ENCODE measurements around the gene BIRC2.

The BIRC2 gene

DNA sequence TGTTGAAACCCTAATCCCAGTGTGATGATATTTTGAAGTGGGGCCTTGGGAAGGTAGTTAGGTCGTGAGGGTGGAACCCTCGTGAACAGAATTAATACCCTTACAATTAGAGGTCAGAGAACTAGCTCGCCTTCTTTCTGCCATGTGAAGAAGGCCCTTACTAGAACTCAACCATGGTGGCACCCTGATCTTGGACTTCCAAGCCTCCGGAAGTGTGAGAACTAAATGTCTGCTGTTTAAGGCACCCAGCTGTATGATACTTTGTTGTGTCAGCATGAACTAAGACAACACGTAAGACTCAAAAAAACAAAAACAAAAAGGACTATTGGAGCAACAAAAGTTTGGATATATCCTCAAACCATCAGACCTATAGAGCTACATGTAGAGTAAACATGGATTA is 53.6 kb downstream of the BIRC2 start:
- DNase-seq (ENCODE audit: low read depth in 3 of 3): no peak

DNA sequence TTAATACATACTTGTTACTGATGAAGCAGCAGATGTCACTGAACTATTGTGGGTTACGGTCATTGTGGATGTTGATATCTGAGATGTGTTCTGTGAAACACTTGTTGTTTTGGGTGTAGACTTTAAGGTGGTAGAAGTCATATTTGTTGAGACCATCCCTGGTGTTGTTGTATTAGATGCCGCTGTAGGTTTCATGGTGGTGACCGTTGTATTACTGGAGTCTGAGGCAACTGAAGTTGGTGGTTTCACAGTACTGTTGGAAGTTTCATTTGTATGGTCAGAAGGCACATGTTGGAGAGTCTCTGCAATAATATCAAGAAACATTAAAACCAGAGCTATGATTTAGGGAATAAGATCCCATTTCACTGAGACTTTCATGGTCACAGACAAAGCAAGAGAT is 54.9 kb downstream of the BIRC2 start:
- DNase-seq (ENCODE audit: low read depth in 3 of 3): no peak

DNA sequence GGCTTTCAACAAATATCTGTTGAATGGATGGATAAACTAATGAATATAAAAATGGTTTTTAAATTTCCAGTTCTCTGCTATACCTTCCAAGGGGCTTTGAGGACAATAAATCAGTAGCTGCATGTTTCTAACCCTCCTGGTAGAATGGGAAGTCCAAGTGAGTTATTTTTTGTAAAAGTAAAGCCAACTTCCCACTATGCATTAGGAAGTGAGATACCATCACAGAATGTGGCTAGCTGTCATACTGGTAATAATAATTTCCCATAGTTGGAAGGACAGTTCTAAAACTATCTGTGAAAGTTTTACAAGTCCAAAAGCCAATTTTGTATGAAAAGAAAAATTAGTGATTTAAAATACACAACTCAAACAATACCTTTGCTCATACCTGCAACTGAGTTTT is 55.5 kb downstream of the BIRC2 start:
- no peak for DNase-seq (ENCODE audit: low read depth in 3 of 3)

DNA sequence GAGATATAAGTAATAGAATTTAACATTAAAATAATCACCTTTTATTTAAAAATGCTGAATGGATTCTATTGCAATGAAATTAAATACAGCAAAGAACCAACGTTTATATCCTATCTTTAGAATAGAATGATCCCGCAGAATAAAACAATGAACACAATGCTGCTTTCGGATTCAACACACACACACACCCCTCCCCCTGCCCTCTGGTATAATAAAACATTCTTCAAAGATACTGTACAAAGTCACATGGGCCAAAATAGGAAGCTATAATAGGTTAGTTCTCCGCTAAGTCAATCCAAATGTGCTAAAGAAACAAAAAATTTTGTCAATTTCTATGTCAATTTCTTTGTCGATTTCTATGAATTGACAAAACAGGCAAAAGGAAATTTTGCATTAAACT is 58.5 kb downstream of the BIRC2 start:
- no peak for DNase-seq (ENCODE audit: low read depth in 3 of 3)

DNA sequence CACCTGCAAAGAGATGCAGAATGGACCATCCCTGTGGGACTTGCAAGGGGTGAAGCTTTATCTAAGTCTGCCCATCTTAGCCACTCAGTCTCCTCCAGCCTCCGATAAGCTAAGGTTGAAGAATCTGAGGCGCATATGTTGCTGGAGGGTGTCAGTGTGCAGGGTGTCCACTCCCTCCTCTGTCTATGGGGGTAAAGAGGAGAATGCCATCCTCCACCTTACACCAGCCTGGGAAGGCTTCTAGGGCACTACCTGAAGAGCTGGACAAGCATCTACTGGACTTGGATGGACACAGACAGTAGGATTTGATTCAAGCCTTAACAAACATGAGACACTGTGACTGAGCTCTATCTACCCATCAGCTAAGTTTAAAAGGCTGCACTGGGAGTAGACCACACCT is 59.1 kb downstream of the BIRC2 start:
- no peak for DNase-seq (ENCODE audit: low read depth in 3 of 3)

DNA sequence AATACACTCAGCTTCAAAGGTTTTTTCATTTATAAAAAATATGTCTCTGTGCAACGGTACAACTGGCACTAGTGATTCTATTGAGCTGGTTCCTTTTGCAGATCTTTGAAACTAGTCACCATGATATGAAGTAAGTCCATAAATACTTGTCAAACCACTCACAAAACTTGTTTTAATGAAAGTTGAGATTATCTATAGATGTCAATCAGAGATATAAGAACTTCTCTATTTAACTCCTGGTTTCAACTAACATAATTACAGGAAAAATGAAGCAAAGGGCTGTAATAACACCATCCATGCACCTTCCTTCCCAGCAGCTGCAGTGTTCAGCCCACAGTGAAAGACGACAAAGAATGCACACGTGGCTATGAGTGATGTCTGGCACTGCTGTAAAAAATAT is 60.9 kb downstream of the BIRC2 start:
- DNase-seq (ENCODE audit: low read depth in 3 of 3): no peak

DNA sequence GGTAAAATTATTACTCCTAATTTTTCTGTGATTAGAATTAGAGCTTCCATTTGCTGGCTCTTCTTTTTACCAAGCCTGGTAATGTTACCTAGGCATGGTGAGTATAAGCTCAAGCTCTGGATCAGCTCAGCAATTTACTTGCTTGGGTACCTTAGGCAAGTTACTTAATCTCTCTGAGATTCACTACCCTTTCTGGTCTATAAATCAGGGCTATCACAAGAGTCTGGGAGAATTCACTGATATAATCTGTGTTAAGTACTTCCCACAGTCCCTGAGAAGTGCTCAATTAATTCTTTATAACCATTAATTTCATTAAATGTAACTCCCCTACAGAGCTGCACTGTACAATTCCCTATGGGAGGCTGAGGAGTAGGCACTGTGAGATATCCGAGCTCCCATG is 61.3 kb downstream of the BIRC2 start:
- no peak for DNase-seq (ENCODE audit: low read depth in 3 of 3)

DNA sequence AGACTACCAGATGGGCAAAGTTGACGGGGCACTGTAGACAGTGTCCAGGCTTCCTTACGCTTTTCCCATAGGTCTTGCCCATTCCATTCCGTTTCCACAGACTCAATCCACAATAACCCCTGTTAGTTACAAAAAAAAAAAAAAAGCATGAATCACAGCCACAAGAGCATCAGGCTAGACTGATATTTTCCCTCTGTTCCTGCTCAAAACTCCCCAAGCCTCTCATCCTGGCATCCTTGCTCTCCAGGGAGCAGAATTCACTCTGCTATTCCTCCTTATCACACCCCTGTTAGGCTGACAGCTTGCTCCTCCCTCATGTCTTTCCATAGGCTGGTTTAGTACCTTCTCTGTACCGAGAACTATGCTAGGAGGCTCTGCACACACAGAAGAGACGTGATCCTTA is 63.4 kb downstream of the BIRC2 start:
- DNase-seq (ENCODE audit: low read depth in 3 of 3): no peak

DNA sequence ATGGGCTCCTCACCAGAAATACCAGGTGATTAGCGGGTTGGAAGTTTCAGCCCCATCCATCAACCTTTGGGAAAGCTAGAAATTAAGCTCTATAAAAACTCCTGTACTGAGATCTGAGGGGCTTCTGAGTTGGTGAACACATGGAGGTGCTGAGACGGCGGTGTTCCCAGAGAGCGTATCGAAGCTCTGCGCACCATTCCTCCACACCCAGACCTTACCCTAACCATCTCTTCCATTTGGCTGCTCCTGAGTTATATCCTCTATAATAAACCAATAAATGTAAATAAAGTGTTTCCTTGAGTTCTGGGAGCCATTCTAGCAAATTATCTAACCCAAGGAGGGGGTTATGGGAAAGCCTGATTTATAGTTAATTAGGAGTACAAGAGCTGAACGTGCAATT is 64.1 kb downstream of the BIRC2 start:
- DNase-seq (ENCODE audit: low read depth in 3 of 3): no peak

DNA sequence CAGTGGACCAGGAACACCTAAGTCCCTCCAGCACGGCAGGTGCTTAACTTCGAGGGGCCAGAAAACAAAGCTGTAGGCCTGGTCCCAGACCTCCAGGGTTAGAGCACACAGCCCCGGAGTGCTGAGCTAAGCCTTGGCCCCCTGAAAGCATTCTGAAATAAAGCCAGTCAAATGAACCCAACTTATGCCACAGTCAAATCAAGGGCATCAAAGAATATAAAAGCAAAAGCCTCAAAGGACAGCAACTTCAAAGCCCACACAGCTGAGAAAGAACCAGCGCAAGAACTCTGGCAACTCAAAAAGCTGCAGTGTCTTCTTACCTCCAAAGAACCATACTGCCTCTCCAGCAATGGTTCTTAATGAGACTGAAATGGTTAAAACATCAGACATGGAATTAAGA is 66.5 kb downstream of the BIRC2 start:
- DNase-seq (ENCODE audit: low read depth in 3 of 3): no peak

DNA sequence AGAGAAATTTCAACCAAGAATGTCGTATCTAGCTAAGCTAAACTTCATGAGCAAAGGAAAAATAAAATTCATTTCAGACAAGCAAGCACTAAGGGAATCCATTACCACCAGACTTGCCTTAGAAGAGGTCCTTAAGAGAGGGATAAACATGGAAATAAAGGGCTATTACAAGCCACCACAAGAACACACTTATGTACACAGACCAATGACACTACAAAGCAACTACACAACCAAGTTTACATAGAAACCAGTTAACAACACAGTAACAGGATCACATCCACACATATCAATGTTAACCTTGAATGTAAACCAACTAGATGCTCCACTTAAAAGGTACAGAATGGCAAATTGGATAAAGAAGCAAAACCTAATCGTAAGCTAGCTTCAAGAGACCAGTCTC is 67.5 kb downstream of the BIRC2 start:
- no peak for DNase-seq (ENCODE audit: low read depth in 3 of 3)

DNA sequence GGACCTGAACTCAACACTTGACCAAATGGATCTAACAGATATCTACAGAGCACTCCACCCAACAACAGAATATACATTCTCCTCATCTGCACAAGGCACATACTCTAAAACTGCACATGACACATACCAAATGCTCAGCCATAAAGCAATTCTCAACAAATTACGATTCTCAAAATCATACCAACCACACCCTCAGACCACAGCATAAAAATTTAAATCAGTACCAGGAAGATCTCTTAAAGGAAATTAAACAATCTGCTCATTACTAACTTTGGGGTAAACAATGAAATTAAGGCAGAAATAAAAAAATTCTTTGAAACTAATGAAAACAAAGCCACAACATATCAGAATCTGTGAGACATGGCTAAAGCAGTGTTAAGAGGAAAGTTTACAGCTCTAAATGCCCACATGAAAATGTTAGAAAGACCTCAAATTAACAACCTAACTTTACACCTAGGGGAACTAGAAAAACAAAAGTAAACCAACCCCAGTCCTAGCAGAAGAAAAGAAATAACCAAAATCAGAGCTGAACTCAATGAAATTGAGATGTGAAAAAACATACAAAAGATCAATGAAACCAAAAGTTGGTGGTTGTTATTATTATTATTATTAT is 68.4 kb downstream of the BIRC2 start:
- DNase-seq (ENCODE audit: low read depth in 3 of 3): no peak

DNA sequence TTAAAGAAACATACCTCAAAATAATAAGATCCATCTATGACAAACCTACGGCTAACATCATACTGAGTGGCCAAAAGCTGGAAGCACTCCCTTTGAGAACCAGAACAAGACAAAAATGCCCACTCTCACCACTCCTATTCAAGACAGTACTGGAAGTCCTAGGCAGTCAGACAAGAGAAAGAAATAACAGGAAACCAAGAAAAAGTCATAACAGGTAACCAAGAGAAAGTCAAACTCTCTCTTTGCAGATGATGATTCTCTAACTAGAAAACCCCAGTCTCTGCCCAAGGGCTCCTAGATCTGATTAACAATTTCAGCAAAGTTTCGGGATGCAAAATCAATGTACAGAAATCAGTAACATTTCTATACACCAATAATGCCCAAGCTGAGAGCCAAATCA is 70.0 kb downstream of the BIRC2 start:
- no peak for DNase-seq (ENCODE audit: low read depth in 3 of 3)

DNA sequence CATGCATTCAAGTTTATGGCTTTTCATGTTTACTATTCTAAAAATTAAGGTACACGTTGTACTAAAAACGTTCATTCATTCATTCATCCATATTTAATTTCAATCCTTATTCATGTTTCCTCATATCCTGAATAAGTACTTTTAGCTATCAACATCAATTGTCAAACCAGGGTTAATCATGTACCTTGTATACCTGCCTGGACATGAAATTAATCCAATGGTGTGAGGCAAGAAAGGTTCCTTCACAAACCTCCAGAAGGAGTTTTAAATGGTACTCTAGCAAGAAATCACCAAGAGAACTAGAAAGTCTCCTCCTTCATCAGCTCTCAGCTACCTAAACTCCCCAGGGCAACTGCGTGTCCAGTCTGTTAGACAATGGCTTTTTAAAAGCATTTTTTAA is 72.2 kb downstream of the BIRC2 start:
- DNase-seq (ENCODE audit: low read depth in 3 of 3): no peak

DNA sequence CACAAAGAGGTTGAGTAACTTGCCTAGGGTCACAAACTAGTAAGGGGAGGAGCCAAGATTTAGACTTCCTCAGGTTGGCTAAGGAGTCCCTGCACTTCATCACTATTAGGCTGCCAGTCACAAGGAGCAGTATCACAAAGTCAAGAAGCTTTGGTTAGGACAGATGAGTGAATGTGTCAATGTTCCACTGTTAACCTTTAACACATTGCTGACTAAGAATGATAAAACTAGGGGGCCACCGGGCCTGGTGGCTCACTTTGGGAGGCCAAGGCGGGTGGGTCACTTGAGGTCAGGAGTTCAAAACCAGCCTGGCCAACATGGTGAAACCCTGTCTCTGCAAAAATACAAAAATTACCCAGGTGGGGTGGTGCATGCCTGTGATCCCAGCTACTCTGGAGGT is 73.5 kb downstream of the BIRC2 start:
- no peak for DNase-seq (ENCODE audit: low read depth in 3 of 3)

DNA sequence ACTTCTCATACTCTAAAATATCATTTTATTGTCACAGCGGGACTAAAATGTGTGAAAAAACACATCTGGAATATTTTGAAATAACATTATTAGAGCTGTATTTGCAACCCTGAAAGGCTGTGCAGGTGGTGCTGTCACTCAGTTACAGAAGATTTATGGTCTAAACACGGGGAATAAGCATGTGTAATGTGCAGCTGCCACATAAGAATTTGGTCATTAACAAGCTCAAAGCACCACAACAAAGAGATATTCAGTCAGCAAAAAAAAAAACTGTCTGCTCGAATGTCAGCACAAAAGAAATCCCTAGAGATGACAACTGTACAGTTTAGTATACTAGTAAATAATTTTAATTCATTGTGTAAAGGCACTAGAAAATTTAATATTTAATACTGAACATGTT is 74.2 kb downstream of the BIRC2 start:
- DNase-seq (ENCODE audit: low read depth in 3 of 3): no peak

DNA sequence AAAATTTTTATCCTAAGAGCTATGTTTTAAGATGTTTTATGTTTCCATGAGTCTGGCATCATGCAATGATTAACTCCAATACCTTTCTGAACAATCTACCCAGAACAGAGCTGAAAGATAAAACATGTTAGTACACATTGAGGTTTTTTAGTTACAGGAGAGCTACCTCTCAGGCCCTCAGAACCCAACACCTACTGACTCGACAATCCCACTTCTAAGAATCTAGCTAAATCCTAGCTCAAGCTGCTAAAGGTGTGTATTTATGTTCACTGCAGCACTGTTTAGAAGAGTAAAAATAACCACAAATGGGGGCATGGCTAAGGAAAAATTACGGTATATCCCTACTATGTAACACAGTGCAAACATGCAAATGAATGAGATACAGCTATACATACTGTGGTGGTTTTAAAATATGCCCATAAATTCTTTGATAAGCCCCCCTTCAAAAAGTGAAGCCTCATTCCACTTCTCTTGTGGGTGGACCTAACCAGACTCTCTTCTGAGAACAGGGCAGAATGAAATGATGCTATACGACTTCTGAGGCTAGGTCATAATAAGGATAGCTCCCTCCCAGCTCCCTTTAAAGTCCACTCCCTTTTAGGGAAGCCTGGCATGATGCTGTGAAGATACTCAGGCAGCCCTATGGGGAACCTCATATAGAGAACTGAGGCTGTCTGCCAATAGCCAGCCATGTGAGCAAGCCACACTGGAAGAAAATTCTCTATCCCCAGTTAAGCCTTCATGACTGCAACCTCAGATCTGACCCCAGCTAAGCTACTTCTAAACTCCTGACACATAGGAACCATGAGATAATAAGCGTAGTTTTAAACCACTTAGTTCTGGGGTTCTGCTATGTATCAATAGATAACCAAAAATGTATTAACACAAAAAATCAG is 76.1 kb downstream of the BIRC2 start:
- no peak for DNase-seq (ENCODE audit: low read depth in 3 of 3)

DNA sequence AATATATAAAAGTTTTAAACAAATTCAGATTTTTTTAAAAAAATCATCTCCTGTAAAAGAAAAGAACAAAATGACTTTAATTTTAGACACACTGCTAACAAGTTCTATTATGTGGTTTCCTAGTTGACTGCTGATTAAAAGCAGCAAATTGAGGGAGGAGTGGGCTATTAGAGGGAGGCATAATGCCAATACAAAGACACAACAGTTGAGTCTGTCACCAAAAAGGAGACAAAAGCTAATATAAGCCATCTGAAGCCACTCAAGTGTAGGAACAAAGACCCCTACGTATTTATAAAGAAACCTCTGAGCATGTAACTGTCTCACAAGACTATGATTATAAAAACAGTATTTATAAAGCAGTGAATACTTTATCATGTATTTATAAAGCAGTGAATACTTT is 76.9 kb downstream of the BIRC2 start:
- no peak for DNase-seq (ENCODE audit: low read depth in 3 of 3)

DNA sequence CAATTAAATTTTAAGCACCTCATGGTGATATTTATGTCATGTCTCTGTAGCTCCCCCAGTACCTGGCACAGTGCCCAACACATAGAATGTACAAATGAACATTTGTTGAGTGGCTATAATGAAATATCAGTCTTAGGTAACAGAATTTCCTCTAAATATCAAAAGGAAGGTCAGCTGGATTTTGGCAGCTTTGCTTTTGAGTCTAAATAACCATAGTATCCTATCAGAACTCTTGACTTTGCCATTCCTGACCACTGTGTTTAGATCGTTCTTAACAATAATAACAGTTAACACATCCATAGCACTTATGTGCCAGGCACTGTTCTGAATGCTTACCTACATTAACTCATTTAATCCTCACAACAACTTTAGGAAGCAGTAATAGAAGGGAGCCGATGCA is 79.0 kb downstream of the BIRC2 start:
- no peak for DNase-seq (ENCODE audit: low read depth in 3 of 3)

DNA sequence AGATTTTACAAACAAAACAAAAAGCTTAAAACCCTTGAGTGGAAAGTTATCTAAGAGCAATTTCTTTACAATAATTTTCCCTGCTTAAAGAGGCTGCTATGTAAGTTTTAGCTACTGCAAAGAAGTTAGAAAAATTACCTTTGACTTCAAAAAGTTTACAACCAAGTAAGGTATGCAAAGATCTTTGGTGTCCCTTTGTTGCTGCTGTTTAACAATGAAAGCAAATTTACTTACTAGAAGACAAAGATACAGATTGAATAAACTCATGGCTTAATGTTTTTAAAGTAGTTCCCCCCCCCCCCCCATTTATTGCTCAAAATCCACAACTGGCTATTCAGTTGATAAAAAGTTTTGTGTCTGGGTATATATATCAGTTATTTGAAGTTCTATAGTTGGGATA is 79.6 kb downstream of the BIRC2 start:
- DNase-seq (ENCODE audit: low read depth in 3 of 3): no peak

DNA sequence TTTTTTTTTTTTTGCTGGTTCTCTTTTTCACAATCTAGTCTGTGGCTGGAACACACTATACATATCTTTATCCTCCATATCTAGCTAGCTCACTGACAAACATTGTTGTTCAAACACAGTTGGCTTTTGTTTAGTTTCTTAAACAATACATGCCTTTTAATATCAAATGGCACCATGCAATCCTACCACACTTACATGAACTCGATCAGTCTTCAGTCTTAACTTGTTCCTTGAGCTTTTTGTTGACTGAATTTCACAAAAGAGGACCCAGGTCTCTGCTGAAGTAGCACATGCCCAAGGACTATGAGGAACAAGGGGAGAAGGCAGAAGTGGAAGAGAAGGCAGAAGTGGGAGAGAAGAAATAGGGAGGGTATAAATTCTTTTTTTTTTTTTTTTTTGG is 80.1 kb downstream of the BIRC2 start:
- no peak for DNase-seq (ENCODE audit: low read depth in 3 of 3)
